8988T (cell line): ENCODE data around the gene NHSL2.

Experiments used
- DNase-seq: peaks from one replicate; pipeline ENCODE4 v3.0.0; 2011

The NHSL2 gene

GRCh38 chrX:72114807-72115206 is 204.2 kb downstream of the NHSL2 start:
- DNase-seq = no peak

GRCh38 chrX:72115380-72115779 is 204.7 kb downstream of the NHSL2 start:
- DNase-seq = no peak

GRCh38 chrX:72117636-72118210 is 207.1 kb downstream of the NHSL2 start:
- no peak for DNase-seq

GRCh38 chrX:72120837-72121236 is 210.2 kb downstream of the NHSL2 start:
- no peak for DNase-seq

GRCh38 chrX:72121383-72121782 is 210.7 kb downstream of the NHSL2 start:
- no peak for DNase-seq

- no peak for DNase-seq
Measured at GRCh38 chrX:72122621-72123337, 212.1 kb downstream of the NHSL2 start.

GRCh38 chrX:72123471-72124185 is 213.0 kb downstream of the NHSL2 start:
- DNase-seq = no peak

- DNase-seq = no peak
Measured at GRCh38 chrX:72124540-72125201, 214.0 kb downstream of the NHSL2 start.

- no peak for DNase-seq
Measured at GRCh38 chrX:72125331-72126047, 214.8 kb downstream of the NHSL2 start.

- DNase-seq = no peak
Measured at GRCh38 chrX:72126048-72126415, 215.4 kb downstream of the NHSL2 start.

- DNase-seq = peak; percentile 55
Measured at GRCh38 chrX:72126539-72127140, 216.0 kb downstream of the NHSL2 start.

GRCh38 chrX:72127332-72127731 is 216.7 kb downstream of the NHSL2 start:
- DNase-seq = no peak

GRCh38 chrX:72128183-72128834 is 217.7 kb downstream of the NHSL2 start:
- DNase-seq = no peak

- no peak for DNase-seq
Measured at GRCh38 chrX:72128881-72129280, 218.2 kb downstream of the NHSL2 start.

GRCh38 chrX:72129661-72130060 is 219.0 kb downstream of the NHSL2 start:
- no peak for DNase-seq

GRCh38 chrX:72130156-72130761 is 219.6 kb downstream of the NHSL2 start:
- DNase-seq = no peak

- DNase-seq = no peak
Measured at GRCh38 chrX:72130762-72131250, 220.2 kb downstream of the NHSL2 start.

- DNase-seq = peak; percentile 75
Measured at GRCh38 chrX:72131317-72132294, 221.0 kb downstream of the NHSL2 start, which contains the start of gene RTL5. Gene RTL5, minus strand, starts transcription at chrX:72131915.

- no peak for DNase-seq
Measured at GRCh38 chrX:72132456-72132855, 221.8 kb downstream of the NHSL2 start.
